ENCODE data around the gene GTPBP2.
A peak's percentile ranks its signal among the peaks of the same experiment; 100 is the strongest.

The GTPBP2 gene

DNA sequence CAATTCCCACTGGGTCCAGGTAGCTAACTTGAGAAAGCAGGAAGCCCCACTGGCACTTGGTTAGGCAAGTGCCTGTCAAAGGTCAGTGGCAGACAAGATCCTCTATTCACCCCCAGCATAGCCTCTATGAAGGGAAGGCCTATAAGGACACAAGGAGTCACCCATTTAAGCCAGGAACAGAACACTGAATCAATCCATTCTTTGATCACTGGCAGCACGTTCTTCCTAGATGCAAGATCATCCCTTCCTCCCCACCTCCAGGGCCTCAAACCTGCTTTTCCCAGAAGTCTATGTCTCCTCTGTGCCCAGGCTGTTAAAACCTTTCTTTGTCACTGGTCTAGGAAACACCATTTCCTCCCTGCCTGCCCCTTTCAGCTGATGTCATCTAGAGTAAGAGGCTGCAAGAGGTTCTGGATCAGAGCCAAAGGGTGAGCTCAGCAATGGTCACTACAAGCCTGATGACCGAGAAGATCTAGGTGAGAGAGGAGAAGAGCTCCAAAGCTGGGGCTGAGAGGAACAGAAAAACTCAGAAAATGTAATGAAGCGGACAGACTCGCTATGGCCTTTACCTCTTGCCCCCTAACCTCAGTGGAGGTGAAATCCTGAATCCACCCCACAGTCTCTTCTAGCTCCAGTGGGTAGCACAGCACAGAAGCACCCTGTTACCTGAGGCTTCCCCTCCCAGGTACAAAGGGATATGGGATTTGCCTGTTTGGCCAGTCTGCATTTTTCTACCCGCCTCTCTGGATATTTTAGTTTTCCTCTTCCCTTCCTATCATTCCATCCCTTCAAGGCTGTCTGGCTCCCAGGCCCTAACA lies 1.8 kb downstream of the GTPBP2 start:
- H3K36me3 ChIP-seq (ENCODE audit: control insufficient read depth, low read length), result peaks cover 61% of the 10 kb centered on the region

DNA sequence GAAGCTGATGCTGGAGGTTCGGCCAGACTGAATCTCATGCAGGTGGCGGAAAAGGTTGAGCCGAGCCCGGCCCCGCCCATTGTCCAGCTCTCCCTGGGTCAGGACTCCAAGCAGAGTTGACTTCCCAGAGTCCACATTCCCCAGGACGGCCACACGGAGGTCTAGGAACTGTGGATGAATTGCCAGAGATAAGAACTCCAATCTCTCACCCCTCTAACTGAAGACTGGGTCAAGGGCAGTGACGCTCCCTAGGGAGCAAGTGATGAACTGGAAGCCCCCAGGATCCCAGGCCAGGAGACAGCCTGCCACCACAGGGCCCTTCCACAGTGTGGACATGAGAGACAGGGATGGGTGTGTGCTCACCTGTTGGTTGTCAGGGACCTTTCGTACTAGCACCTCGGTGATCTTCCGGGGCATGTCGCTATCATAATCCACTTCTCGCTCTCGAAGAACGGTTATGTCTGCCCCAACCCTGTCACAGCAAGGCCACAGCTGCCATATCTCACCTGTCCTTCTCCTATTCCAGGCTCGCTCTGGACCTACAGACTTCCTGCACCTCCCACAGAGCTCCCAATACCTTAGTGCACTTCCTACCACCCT lies 3.6 kb downstream of the GTPBP2 start:
- no peaks in the 10 kb centered on the region for H3K27me3 ChIP-seq (ENCODE audit: control insufficient read depth, low read length)
- H4K20me1 ChIP-seq (ENCODE audit: control insufficient read depth, insufficient read depth, low read depth, low read length), result no peaks in the 10 kb centered on the region
- no peaks in the 10 kb centered on the region for H3K9me3 ChIP-seq (ENCODE audit: control insufficient read depth, insufficient read depth, low read length)
- H3K36me3 ChIP-seq (ENCODE audit: control insufficient read depth, low read length), result peaks cover 79% of the 10 kb centered on the region
- H3F3A ChIP-seq (ENCODE audit: control insufficient read depth, insufficient read depth), result peaks cover 5% of the 10 kb centered on the region; the same call in 1 of the 2 replicates
- peaks cover 21% of the 10 kb centered on the region for H3K4me1 ChIP-seq (ENCODE audit: control insufficient read depth, low read length)
- H3K9me2 ChIP-seq (replicated peaks; ENCODE audit: control insufficient read depth, low read length), result no peaks in the 10 kb centered on the region
- no peak overlapping the region for H3K4me3 ChIP-seq (ENCODE audit: low read length)
- TF ChIP-seq EZH2phosphoT487 (IDR thresholded peaks at IDR 0.05; ENCODE audit: borderline replicate concordance, low read length), result no peak
- peaks cover 24% of the 10 kb centered on the region for H3K79me2 ChIP-seq (ENCODE audit: control insufficient read depth, low read length)
- H3K4me2 ChIP-seq (ENCODE audit: low read length), result no peak overlapping the region
- H3K27ac ChIP-seq (ENCODE audit: low read depth, low read length), result no peak overlapping the region

More for the DNA sequence above, 1.8 kb downstream of the GTPBP2 start:
- Histone ChIP-seq H3K9me2 (replicated peaks; ENCODE audit: control insufficient read depth, low read length) (no peaks in the 10 kb centered on the region), H3F3A (ENCODE audit: control insufficient read depth, insufficient read depth) (peaks cover 9% of the 10 kb centered on the region; the same call in 1 of the 2 replicates), H4K20me1 (ENCODE audit: control insufficient read depth, insufficient read depth, low read depth, low read length) (no peaks in the 10 kb centered on the region), H3K27me3 (ENCODE audit: control insufficient read depth, low read length) (no peaks in the 10 kb centered on the region), H3K4me2 (ENCODE audit: low read length) (peak overlapping the region; percentile 51), H3K9me3 (ENCODE audit: control insufficient read depth, insufficient read depth, low read length) (no peaks in the 10 kb centered on the region), H3K79me2 (ENCODE audit: control insufficient read depth, low read length) (peaks cover 24% of the 10 kb centered on the region), H3K27ac (ENCODE audit: low read depth, low read length) (no peak overlapping the region), H3K4me3 (ENCODE audit: low read length) (peak overlapping the region; percentile 99), H3K4me1 (ENCODE audit: control insufficient read depth, low read length) (peaks cover 29% of the 10 kb centered on the region)
- TF ChIP-seq, protein P1, sequence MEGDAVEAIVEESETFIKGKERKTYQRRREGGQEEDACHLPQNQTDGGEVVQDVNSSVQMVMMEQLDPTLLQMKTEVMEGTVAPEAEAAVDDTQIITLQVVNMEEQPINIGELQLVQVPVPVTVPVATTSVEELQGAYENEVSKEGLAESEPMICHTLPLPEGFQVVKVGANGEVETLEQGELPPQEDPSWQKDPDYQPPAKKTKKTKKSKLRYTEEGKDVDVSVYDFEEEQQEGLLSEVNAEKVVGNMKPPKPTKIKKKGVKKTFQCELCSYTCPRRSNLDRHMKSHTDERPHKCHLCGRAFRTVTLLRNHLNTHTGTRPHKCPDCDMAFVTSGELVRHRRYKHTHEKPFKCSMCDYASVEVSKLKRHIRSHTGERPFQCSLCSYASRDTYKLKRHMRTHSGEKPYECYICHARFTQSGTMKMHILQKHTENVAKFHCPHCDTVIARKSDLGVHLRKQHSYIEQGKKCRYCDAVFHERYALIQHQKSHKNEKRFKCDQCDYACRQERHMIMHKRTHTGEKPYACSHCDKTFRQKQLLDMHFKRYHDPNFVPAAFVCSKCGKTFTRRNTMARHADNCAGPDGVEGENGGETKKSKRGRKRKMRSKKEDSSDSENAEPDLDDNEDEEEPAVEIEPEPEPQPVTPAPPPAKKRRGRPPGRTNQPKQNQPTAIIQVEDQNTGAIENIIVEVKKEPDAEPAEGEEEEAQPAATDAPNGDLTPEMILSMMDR (IDR thresholded peaks at IDR 0.05; ENCODE audit: low read depth, low read length, poor library complexity, severe bottlenecking), result no peak
- TF ChIP-seq EZH2phosphoT487 (IDR thresholded peaks at IDR 0.05; ENCODE audit: borderline replicate concordance, low read length), result no peak

DNA sequence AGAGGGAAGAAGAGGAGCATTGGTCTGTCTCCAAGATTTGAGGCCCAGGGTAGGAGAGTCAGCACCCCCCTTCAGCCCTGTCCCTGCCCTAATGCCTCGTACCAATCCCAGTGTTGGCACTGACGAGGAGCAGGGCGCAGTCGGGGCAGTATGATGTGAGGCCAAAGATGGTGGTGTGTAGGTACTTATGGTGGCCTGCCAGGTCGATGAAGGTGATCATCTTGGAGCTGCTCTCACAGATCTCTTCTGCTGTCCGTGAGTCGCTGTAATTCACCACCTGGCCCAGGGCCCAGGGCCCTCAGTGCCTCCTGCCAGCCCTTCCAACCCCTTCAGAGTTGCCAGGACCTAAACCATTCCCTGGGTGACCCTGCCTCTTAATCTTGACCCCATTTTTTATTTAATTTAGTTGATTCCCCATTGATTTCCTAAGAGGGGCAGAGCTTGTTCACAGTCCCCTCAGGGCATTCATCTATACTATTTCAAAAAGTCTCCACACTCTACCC lies 4.2 kb downstream of the GTPBP2 start:
- peaks cover 10% of the 10 kb centered on the region for H3F3A ChIP-seq (ENCODE audit: control insufficient read depth, insufficient read depth)
- peaks cover 83% of the 10 kb centered on the region for H3K36me3 ChIP-seq (ENCODE audit: control insufficient read depth, low read length)
- H3K4me2 ChIP-seq (ENCODE audit: low read length), result no peak overlapping the region
- TF ChIP-seq, protein P1 (IDR thresholded peaks at IDR 0.05; ENCODE audit: low read depth, low read length, poor library complexity, severe bottlenecking), result no peak
- TF ChIP-seq EZH2phosphoT487 (IDR thresholded peaks at IDR 0.05; ENCODE audit: borderline replicate concordance, low read length), result no peak
- H3K9me2 ChIP-seq (replicated peaks; ENCODE audit: control insufficient read depth, low read length), result no peaks in the 10 kb centered on the region
- H3K9me3 ChIP-seq (ENCODE audit: control insufficient read depth, insufficient read depth, low read length), result no peaks in the 10 kb centered on the region
- H3K4me3 ChIP-seq (ENCODE audit: low read length), result no peak overlapping the region
- no peak overlapping the region for H3K27ac ChIP-seq (ENCODE audit: low read depth, low read length)
- no peaks in the 10 kb centered on the region for H3K27me3 ChIP-seq (ENCODE audit: control insufficient read depth, low read length)
- peaks cover 24% of the 10 kb centered on the region for H3K79me2 ChIP-seq (ENCODE audit: control insufficient read depth, low read length)
- no peaks in the 10 kb centered on the region for H4K20me1 ChIP-seq (ENCODE audit: control insufficient read depth, insufficient read depth, low read depth, low read length)
- peaks cover 16% of the 10 kb centered on the region for H3K4me1 ChIP-seq (ENCODE audit: control insufficient read depth, low read length)

All from DOHH2 (cell line).